ENCODE data around the gene ZNF800. TPM values are rescaled to one million over a fixed set of nuclear protein-coding genes. Genes with fewer than 3 reads are reported as not detected.

Gene ZNF800
- total and polyA plus RNA-seq, 2 of the 8 experiments (the other 6 are each of a cell fraction or from before 2014, with no cell fraction given), result 1.0 to 6.5 TPM

DNA sequence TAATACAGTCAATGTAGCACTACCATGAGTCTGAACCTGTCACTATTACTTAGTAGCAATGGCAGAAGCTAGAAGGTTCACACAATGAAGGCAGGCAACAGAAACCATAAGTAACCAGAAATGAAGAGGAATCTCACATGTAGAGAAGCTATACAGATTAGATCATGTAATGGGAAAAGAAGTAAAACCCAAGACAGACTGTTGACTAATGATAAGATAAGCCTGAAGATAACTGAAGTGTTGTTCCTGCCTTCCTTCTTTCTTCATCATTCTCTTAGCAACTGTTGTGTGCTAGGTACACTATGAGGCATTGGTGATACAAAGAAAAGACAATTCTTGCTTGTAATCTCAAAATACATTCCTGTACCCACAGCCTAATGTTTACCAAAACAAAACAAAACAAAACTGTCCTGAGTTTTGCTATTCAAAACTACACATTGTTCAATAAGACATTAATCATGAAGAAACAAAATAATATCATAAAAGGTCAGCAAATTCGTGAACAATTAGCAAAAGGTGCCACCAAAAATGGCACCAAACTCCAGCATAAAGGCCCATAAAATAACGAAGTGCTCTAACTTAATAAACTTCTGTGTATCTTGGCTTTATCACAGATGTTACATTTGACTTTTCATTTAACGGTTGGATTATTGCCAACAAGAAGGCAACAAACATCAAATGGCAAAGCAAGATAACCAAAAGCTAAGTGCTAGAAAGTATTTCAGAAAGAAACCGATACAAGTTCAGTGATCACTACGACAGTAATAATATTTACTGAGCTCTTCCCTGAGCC lies 27.1 kb downstream of the ZNF800 start (continued):
- TF ChIP-seq EZH2 (IDR thresholded peaks at IDR 0.05; ENCODE audit: low read depth, low read length, severe bottlenecking), result no peak
